HCT116 (cell line): Measurements from ENCODE around the gene BBLN. TPM values are rescaled to one million over a fixed set of nuclear protein-coding genes. Genes with fewer than 3 reads are reported as not detected.

Experiments
- ATAC-seq: fragments of 200-7000 bp; cut with Tn5 transposase; 2 replicates; pipeline ENCODE4 v1.9.1; 2020; ENCODE audit warnings: mild to moderate bottlenecking, moderate library complexity
- BruUV-seq: library from RNA; stranded (reverse); fragments of 400-500 nt; replicated peaks from 2 replicates; lab custom pipeline; 2021; lab: Mats Ljungman, UMichigan
- CTCF ChIA-PET: fragments of 300-600 bp; sonication (Branson Sonifier 250); formaldehyde crosslinking; loops from one replicate; lab custom pipeline; 2021; ENCODE audit warnings: antibody characterized with exemption; lab: Charles Lee
- POLR2A ChIA-PET: fragments of 300-600, 350-600 bp; sonication (Branson Sonifier 250); formaldehyde crosslinking; loops from one replicate; lab custom pipeline; 2021; ENCODE audit warnings: antibody characterized with exemption; lab: Charles Lee
- RAD21 ChIA-PET, 2 experiments: fragments of 300-600 bp; sonication (Branson Sonifier 250); formaldehyde crosslinking; loops; one replicate each; lab custom pipeline; 2023; ENCODE audit warnings: low total read pairs in 2 of 2; ENCODE audit not compliant: uncharacterized antibody in 2 of 2, unreplicated experiment in 2 of 2, low non-redundant PET in 1 of 2; lab: Charles Lee
- DNase-seq: peaks from one replicate; pipeline ENCODE4 v3.0.0-alpha.2; 2010; ENCODE audit warnings: low read depth, low spot score
- H2AFZ ChIP-seq: fragments of 200-600 bp; shearing (Covaris generic), sonication (generic); 2 replicates; pipeline ENCODE4 v1.6.1; 2017; ENCODE audit warnings: low read depth, mixed run types, mixed read lengths, antibody characterized with exemption, low read length; ENCODE audit not compliant: poor library complexity, severe bottlenecking
- H3K27ac ChIP-seq: 2 replicates; pipeline ENCODE4 v1.5.1; 2012; ENCODE audit warnings: low read depth, low read length
- H3K27me3 ChIP-seq: fragments of 200-600 bp; sonication (generic); 2 replicates; pipeline ENCODE4 v1.6.1; 2016; ENCODE audit warnings: mixed run types, low read length, mixed read lengths; ENCODE audit not compliant: insufficient read depth
- H3K36me3 ChIP-seq, 2 experiments: fragments of 200-500 bp in 1 of 2; fragments of 200-600 bp in 1 of 2; sonication (Bioruptor generic) in 1 of 2; sonication (generic) in 1 of 2; 2 replicates each; pipeline versions ENCODE4 v1.5.1 to v1.6.1; 2014 to 2016; ENCODE audit warnings: low read length in 2 of 2, inconsistent platforms in 1 of 2, mixed read lengths in 1 of 2, mixed run types in 1 of 2; ENCODE audit not compliant: insufficient read depth in 2 of 2, control insufficient read depth in 1 of 2
- H3K4me1 ChIP-seq, 2 experiments: fragments of 200-600 bp in 1 of 2; sonication (generic) in 1 of 2; 2 replicates each; pipeline versions ENCODE4 v1.5.1 to v1.6.1; 2012 to 2017; ENCODE audit warnings: low read length in 2 of 2, inconsistent platforms in 1 of 2, mild to moderate bottlenecking in 1 of 2, mixed read lengths in 1 of 2, mixed run types in 1 of 2, moderate library complexity in 1 of 2; ENCODE audit not compliant: insufficient read depth in 2 of 2, control insufficient read depth in 1 of 2
- H3K4me2 ChIP-seq: fragments of 200-600 bp; sonication (generic); 2 replicates; pipeline ENCODE4 v1.6.1; 2017; ENCODE audit warnings: mixed run types, low read length, mixed read lengths
- H3K4me3 ChIP-seq, 2 experiments: fragments of 200-600 bp in 1 of 2; sonication (generic) in 1 of 2; replicated peaks in 1 of 2; 2 replicates each; pipeline ENCODE4 v1.5.1; 2011 to 2016; ENCODE audit warnings: low read length in 2 of 2, control low read depth in 1 of 2, low read depth in 1 of 2, mild to moderate bottlenecking in 1 of 2, mixed read lengths in 1 of 2, mixed run types in 1 of 2
- H3K79me2 ChIP-seq: fragments of 200-600 bp; sonication (generic); 2 replicates; pipeline ENCODE4 v1.6.1; 2017; ENCODE audit warnings: mild to moderate bottlenecking, mixed run types, low read length, moderate library complexity, mixed read lengths; ENCODE audit not compliant: insufficient read depth
- H3K9ac ChIP-seq: fragments of 200-600 bp; sonication (generic); 2 replicates; pipeline ENCODE4 v1.6.1; 2016; ENCODE audit warnings: low read length, mixed read lengths
- H3K9me2 ChIP-seq: fragments of 200-600 bp; sonication (generic), shearing (Covaris generic); 2 replicates; pipeline ENCODE4 v1.6.1; 2017; ENCODE audit warnings: mixed run types, mild to moderate bottlenecking, moderate library complexity; ENCODE audit not compliant: insufficient read depth
- H3K9me3 ChIP-seq, 2 experiments: fragments of 200-500 bp in 1 of 2; fragments of 200-600 bp in 1 of 2; sonication (Bioruptor generic) in 1 of 2; sonication (generic) in 1 of 2; 2 replicates each; pipeline ENCODE4 v1.6.1; 2014 to 2017; ENCODE audit warnings: low read length in 2 of 2, mixed read lengths in 2 of 2, inconsistent platforms in 1 of 2, low read depth in 1 of 2, mild to moderate bottlenecking in 1 of 2, mixed run types in 1 of 2, moderate library complexity in 1 of 2; ENCODE audit not compliant: control insufficient read depth in 1 of 2, insufficient read depth in 1 of 2
- H4K20me1 ChIP-seq: fragments of 200-600 bp; sonication (generic), shearing (Covaris generic); 2 replicates; pipeline ENCODE4 v1.6.1; 2017; ENCODE audit warnings: mixed run types, mild to moderate bottlenecking, moderate library complexity; ENCODE audit not compliant: insufficient read depth
- CEBPB ChIP-seq: IDR thresholded peaks from 2 replicates; pipeline ENCODE4 v1.6.1; 2012; ENCODE audit warnings: low read depth
- CTCF ChIP-seq, 3 experiments: fragments of 200-600 bp in 1 of 3; sonication (generic) in 1 of 3; IDR thresholded peaks in 2 of 3; conservative IDR thresholded peaks in 1 of 3; 2 replicates each; pipeline ENCODE4 v1.5.1; 2012 to 2017; ENCODE audit warnings: low read depth in 2 of 3, low read length in 2 of 3, antibody characterized with exemption in 1 of 3, borderline replicate concordance in 1 of 3, control low read depth in 1 of 3, mild to moderate bottlenecking in 1 of 3, mixed read lengths in 1 of 3, mixed run types in 1 of 3, moderate library complexity in 1 of 3; ENCODE audit not compliant: insufficient read depth in 1 of 3
- ELF1 ChIP-seq: IDR thresholded peaks from 2 replicates; pipeline ENCODE4 v1.6.1; 2012; ENCODE audit warnings: low read depth, borderline replicate concordance
- EZH2 ChIP-seq: fragments of 200-600 bp; sonication (generic); IDR thresholded peaks from 2 replicates; pipeline ENCODE4 v1.6.1; 2017; ENCODE audit warnings: antibody characterized with exemption, mixed run types
- EZH2phosphoT487 ChIP-seq: fragments of 200-600 bp; IDR thresholded peaks from 2 replicates; pipeline ENCODE4 v1.6.1; 2018; ENCODE audit warnings: antibody characterized with exemption, borderline replicate concordance
- FOSL1 ChIP-seq: IDR thresholded peaks from 2 replicates; pipeline ENCODE4 v1.6.1; 2012; ENCODE audit warnings: low read depth
- JUND ChIP-seq: IDR thresholded peaks from 2 replicates; pipeline ENCODE4 v1.6.1; 2012
- POLR2A ChIP-seq: IDR thresholded peaks from 2 replicates; pipeline ENCODE4 v1.7.0; 2011; ENCODE audit warnings: borderline replicate concordance; ENCODE audit not compliant: insufficient read depth, insufficient read length; ENCODE audit errors: extremely low read depth
- POLR2AphosphoS5 ChIP-seq: IDR thresholded peaks from 2 replicates; pipeline ENCODE4 v1.6.1; 2011; ENCODE audit warnings: mild to moderate bottlenecking, low read depth, low read length, moderate library complexity
- RAD21 ChIP-seq: IDR thresholded peaks from 2 replicates; pipeline ENCODE4 v1.6.1; 2012; ENCODE audit warnings: low read depth, mild to moderate bottlenecking
- SIN3A ChIP-seq: IDR thresholded peaks from 2 replicates; pipeline ENCODE4 v1.6.1; 2012; ENCODE audit warnings: low read depth
- SP1 ChIP-seq: IDR thresholded peaks from 2 replicates; pipeline ENCODE4 v1.6.1; 2012; ENCODE audit warnings: low read depth
- SRF ChIP-seq: IDR thresholded peaks from 2 replicates; pipeline ENCODE4 v1.6.1; 2012; ENCODE audit warnings: low read depth
- TCF7L2 ChIP-seq: IDR thresholded peaks from 2 replicates; pipeline ENCODE4 v1.7.0; 2011; ENCODE audit warnings: borderline replicate concordance, inconsistent platforms; ENCODE audit not compliant: insufficient read depth, insufficient read length; ENCODE audit errors: extremely low read depth
- YY1 ChIP-seq: IDR thresholded peaks from 2 replicates; pipeline ENCODE4 v1.6.1; 2011; ENCODE audit warnings: low read length, low read depth, moderate library complexity, mild to moderate bottlenecking; ENCODE audit not compliant: insufficient replicate concordance; ENCODE audit errors: extremely low read depth
- ZFX ChIP-seq: fragments of 450-650 bp; IDR thresholded peaks from 2 replicates; pipeline ENCODE4 v1.6.1; 2017
- ZNF274 ChIP-seq: fragments of 200-500 bp; sonication (Bioruptor generic); IDR thresholded peaks from 2 replicates; pipeline ENCODE4 v1.6.1; 2014; ENCODE audit warnings: mild to moderate bottlenecking, low read depth, low read length, inconsistent platforms
- intact Hi-C: fragments of 100-400 bp; cut with micrococcal nuclease; formaldehyde crosslinking; loops from 2 replicates; pipeline ENCODE4 v1.10.0; 2022
- total RNA-seq: library from RNA; stranded (reverse); gene quantifications from one replicate; pipeline ENCODE4 v1.2.1, GENCODE V29; 2021; ENCODE audit not compliant: unreplicated experiment

The BBLN gene
- total RNA-seq, 1 experiment from 2014 or later: 119 TPM

DNA sequence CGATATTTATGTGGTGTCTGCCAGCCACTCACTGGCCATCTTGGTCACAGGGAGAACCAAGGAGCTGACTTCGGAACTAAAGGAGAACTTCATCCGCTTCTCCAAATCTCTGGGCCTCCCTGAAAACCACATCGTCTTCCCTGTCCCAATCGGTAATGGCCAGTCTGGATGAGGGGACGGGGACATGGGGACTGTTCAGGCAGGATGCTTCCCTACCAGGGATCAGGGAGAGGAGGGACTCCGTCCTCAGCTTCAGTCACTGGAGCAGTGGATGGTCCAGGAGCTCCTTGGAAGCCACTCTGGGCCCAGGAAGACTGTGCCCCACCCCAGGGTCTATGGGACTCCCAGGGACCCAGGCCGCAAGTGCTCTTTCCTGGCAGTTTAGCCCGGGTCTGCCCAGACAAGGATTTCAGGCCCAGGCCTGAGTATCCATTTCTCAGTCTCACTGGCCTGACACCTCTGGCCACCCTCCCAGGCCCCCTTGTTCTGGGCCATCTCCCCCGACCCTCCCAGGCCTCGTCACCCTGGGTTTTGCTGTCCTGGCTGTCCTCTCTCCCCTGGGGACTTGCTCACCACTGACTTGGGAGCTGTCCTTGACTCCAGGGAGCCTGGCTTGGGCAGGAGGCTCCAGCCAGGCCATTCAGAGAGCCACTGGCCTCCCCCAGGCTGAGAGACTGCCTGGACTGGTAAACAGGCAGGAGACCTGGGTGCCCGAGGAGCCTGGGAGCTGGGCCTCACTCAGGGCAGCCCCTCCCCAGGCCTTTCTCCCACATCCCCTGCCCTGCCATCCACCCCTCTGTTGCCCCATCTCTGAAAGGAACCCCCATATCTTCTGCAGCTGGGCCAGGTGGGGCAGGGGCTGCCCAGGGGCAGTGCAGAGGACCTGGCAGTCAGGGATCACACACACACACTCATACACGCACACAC, 7.7 kb upstream of the BBLN start:
- H3K4me1 ChIP-seq: peaks cover 10 to 29% of the 10 kb centered on the region in 2 experiments

DNA sequence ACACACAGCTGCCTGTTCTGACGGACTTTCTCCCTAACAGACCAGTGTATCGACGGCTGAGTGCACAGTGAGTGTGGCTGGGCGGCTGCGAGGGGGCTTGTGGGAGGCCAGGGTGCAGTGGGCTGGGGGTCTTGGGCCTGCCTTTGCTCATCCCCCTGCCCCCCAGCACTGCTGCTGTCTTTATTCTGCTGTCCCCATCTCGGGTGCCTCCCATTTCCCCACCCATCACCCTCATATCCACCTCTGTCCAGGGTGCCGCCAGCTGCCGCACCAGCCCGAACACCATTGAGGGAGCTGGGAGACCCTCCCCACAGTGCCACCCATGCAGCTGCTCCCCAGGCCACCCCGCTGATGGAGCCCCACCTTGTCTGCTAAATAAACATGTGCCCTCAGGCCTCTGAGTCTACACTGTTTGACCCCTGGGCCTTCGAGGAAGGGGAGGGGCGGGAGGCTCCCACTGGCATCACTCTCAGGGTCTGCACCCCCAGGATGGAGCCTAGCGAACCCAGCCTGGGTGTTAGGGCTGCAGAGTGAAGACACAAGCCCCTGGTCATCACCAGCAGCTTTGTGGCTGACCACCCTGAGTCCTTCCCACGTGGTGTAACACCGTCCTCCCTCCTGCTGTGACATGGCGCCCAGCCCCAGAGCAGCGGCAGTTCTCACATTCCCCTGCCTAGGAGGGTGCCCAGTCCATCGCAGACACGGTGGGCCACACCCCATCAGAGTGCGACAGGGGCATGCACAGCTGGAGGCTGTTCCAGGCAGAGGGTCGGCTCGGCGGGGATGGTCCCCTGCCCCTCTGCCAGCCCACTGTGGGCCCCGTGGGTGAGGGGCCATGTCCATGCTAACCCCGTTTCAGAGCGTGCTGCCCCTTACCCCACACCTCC, 6.8 kb upstream of the BBLN start:
- Histone ChIP-seq H3K9me3 (no peaks in the 10 kb centered on the region), H3K27me3 (no peaks in the 10 kb centered on the region), H3K4me3 (no peak overlapping the region), H3K9ac (no peak overlapping the region), H3K36me3 (no peaks in the 10 kb centered on the region), H3K4me2 (no peak overlapping the region), H3K27ac (no peak overlapping the region), H3K79me2 (no peaks in the 10 kb centered on the region), H3K4me1 (peaks cover 10 to 28% of the 10 kb centered on the region in 2 experiments), H4K20me1 (no peaks in the 10 kb centered on the region), H2AFZ (no peak overlapping the region), H3K9me2 (no peaks in the 10 kb centered on the region)
- BruUV-seq: no TSS peak
- POLR2A ChIA-PET: no interaction called here
- RAD21 ChIA-PET: no interaction called here
- intact Hi-C loops: no loop called here
- CTCF ChIA-PET: no interaction called here
- ATAC-seq: no peak
- DNase-seq: no peak
- no peak for TF ChIP-seq TCF7L2
- no peak for TF ChIP-seq CTCF (IDR thresholded peaks at IDR 0.05 in 2 of 3, conservative IDR thresholded peaks at IDR 0.05 in 1 of 3; ENCODE audit: borderline replicate concordance in 1 of 3, insufficient read depth in 1 of 3, low read depth in 2 of 3, low read length in 2 of 3)
- no peak for TF ChIP-seq EZH2phosphoT487
- no peak for TF ChIP-seq POLR2A
- no peak for TF ChIP-seq ZNF274
- no peak for TF ChIP-seq EZH2
- TF ChIP-seq ELF1: no peak
- TF ChIP-seq POLR2AphosphoS5: no peak
- no peak for TF ChIP-seq CEBPB
- TF ChIP-seq ZFX: no peak
- TF ChIP-seq YY1: no peak
- TF ChIP-seq SIN3A: no peak
- no peak for TF ChIP-seq JUND
- TF ChIP-seq SP1: no peak

More for the DNA sequence above, 7.7 kb upstream of the BBLN start:
- BruUV-seq: no TSS peak
- intact Hi-C loops: no loop called here
- TF ChIP-seq SRF: no peak
- TF ChIP-seq ZNF274: no peak
- TF ChIP-seq CEBPB: no peak
- no peak for TF ChIP-seq FOSL1
- no peak for TF ChIP-seq TCF7L2
- TF ChIP-seq EZH2: no peak
- no peak for TF ChIP-seq JUND
- no peak; the same call in 1 of the 2 replicates for TF ChIP-seq POLR2AphosphoS5
- no peak for TF ChIP-seq RAD21
- TF ChIP-seq, all 23 proteins: peak for 0
- Histone ChIP-seq H4K20me1 (no peaks in the 10 kb centered on the region), H3K79me2 (no peaks in the 10 kb centered on the region), H2AFZ (no peak overlapping the region), H3K9me2 (no peaks in the 10 kb centered on the region), H3K9me3 (no peaks in the 10 kb centered on the region), H3K9ac (no peak overlapping the region), H3K27me3 (no peaks in the 10 kb centered on the region), H3K4me3 (no peak overlapping the region), H3K4me2 (no peak overlapping the region), H3K27ac (no peak overlapping the region), H3K36me3 (no peaks in the 10 kb centered on the region)
- ChIA-PET RAD21 (no interaction called here), POLR2A (interaction anchor here (2.1 kb wide), 1 partner anchor 7 kb away, joined by 7 read pairs; the partner anchor contains the start of gene BBLN), CTCF (no interaction called here)
- no peak for ATAC-seq
- DNase-seq: no peak
